Fibroblast of skin of back (primary cell): ENCODE data around the gene USP10.

Source experiments
- DNase-seq: peaks from one replicate; pipeline ENCODE4 v3.0.0-alpha.2; 2013

The USP10 gene

GRCh38 chr16:84827897-84828296 lies 128.1 kb downstream of the USP10 start:
- no peak for DNase-seq

GRCh38 chr16:84828322-84828721 lies 128.5 kb downstream of the USP10 start:
- no peak for DNase-seq
